Cardiac fibroblast (primary cell): ENCODE measurements around the gene ZNF600.
"Not testable (repeated sequence)": the region's sequence is repeated elsewhere in the genome, so short reads cannot be mapped to it uniquely, and the experiment has no call there.

Source experiments
- DNase-seq, 2 donors: peaks; one replicate each; pipeline versions ENCODE4 v3.0.0 to v3.0.0-alpha.2; 2010; ENCODE audit warnings: low read depth in 2 of 2
- H3K4me3 ChIP-seq, 2 donors: replicated peaks in 1 of 2; 1 replicate in 1 of 2; 2 replicates in 1 of 2; pipeline ENCODE4 v1.5.1; 2011; ENCODE audit warnings: low read depth in 2 of 2, low read length in 2 of 2, mild to moderate bottlenecking in 2 of 2, moderate library complexity in 1 of 2
- TF ChIP-seq, protein P1 (sequence below): IDR thresholded peaks from one replicate; pipeline ENCODE4 v1.5.1; 2011; ENCODE audit warnings: low read depth, mild to moderate bottlenecking, low read length, inconsistent platforms

ZNF600 gene

DNA sequence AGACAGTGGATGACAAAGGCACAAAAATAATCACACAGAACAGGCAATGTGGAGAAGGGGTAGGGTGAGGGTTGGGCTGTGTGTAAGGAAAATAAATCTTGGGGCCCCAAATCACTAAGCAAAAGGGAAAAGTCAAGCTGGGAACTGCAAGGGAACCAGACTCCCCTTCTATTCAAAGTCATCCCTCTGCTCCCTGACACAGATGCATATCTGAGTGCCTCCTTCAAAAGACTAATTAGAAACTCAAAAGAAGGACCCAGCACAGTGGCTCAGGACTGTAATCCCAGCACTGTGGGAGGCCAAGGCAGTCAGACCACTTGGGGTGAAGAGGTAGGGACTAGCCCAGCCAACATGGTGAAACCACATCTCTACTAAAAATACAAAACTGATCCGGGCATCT, 70.1 kb downstream of the ZNF600 start:
- H3K4me3 ChIP-seq = no peak overlapping the region
- TF ChIP-seq, protein P1, sequence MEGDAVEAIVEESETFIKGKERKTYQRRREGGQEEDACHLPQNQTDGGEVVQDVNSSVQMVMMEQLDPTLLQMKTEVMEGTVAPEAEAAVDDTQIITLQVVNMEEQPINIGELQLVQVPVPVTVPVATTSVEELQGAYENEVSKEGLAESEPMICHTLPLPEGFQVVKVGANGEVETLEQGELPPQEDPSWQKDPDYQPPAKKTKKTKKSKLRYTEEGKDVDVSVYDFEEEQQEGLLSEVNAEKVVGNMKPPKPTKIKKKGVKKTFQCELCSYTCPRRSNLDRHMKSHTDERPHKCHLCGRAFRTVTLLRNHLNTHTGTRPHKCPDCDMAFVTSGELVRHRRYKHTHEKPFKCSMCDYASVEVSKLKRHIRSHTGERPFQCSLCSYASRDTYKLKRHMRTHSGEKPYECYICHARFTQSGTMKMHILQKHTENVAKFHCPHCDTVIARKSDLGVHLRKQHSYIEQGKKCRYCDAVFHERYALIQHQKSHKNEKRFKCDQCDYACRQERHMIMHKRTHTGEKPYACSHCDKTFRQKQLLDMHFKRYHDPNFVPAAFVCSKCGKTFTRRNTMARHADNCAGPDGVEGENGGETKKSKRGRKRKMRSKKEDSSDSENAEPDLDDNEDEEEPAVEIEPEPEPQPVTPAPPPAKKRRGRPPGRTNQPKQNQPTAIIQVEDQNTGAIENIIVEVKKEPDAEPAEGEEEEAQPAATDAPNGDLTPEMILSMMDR = no peak
- no peak for DNase-seq

DNA sequence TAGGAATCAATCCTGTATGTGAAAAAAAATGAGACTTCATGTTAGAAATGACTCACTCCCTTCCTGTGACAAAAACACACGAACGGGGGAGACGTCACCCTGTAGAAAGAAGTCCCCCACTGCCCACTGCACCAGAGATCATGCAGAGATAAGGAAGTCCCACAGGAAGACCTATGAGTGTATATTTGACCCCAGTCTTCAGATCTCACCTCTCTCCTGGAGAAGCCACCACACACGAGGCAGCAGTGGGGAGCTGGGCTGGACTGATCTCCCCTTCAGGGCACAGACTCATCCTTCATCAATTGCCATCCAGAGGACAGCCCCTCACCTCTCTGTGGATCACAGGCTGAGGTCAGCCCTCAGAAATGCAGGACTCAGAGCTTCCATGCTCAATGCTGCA, 70.7 kb downstream of the ZNF600 start:
- H3K4me3 ChIP-seq = not testable (repeated sequence)
- peak in 1 of 2 donors; percentile 25 for DNase-seq

- DNase-seq, H3K4me3 ChIP-seq: not testable (repeated sequence)
Observed at GRCh38 chr19:52715330-52715729, 71.3 kb downstream of the ZNF600 start.
